Immature natural killer cell (primary cell): Measurements from ENCODE around the gene CDK1. TPM values are rescaled to one million over a fixed set of nuclear protein-coding genes. Genes with fewer than 3 reads are reported as not detected.
"Not testable (repeated sequence)": the region's sequence is repeated elsewhere in the genome, so short reads cannot be mapped to it uniquely, and the experiment has no call there.

Experiments
- DNase-seq, 3 donors: peaks; one replicate each; pipeline ENCODE4 v3.0.0; 2022; ENCODE audit warnings: mixed read lengths in 1 of 3
- H3K27ac Mint-ChIP-seq, 6 donors: one replicate each; pipeline ENCODE4 v1.8.0; 2020; ENCODE audit warnings: mixed read lengths in 6 of 6, mild to moderate bottlenecking in 5 of 6, inconsistent platforms in 4 of 6, moderate library complexity in 3 of 6
- H3K27me3 Mint-ChIP-seq, 3 donors: one replicate each; pipeline ENCODE4 v1.8.0; 2020 to 2021; ENCODE audit warnings: low read depth in 3 of 3, mild to moderate bottlenecking in 3 of 3, mixed read lengths in 3 of 3, moderate library complexity in 3 of 3, inconsistent platforms in 1 of 3
- H3K36me3 Mint-ChIP-seq, 3 donors: one replicate each; pipeline ENCODE4 v1.8.0; 2020; ENCODE audit warnings: mixed read lengths in 3 of 3, inconsistent platforms in 2 of 3, mild to moderate bottlenecking in 2 of 3
- H3K4me1 Mint-ChIP-seq, 2 donors: one replicate each; pipeline ENCODE4 v1.8.0; 2020; ENCODE audit warnings: inconsistent platforms in 2 of 2, mild to moderate bottlenecking in 2 of 2, mixed read lengths in 2 of 2, moderate library complexity in 1 of 2
- H3K4me3 Mint-ChIP-seq, 5 donors: one replicate each; pipeline ENCODE4 v1.8.0; 2020; ENCODE audit warnings: mild to moderate bottlenecking in 5 of 5, mixed read lengths in 5 of 5, inconsistent platforms in 3 of 5, moderate library complexity in 3 of 5
- H3K9me3 Mint-ChIP-seq, 6 donors: one replicate each; pipeline ENCODE4 v1.8.0; 2020; ENCODE audit warnings: mild to moderate bottlenecking in 6 of 6, mixed read lengths in 6 of 6, inconsistent platforms in 4 of 6, moderate library complexity in 3 of 6
- polyA plus RNA-seq, 3 donors: library from polyadenylated mRNA; unstranded; fragments of 300-500 nt; fragmentation: Illumina TruSeq; gene quantifications; one replicate each; pipeline ENCODE4 v1.2.3, GENCODE V29; 2021

The CDK1 gene
- polyA plus RNA-seq, 3 donors from 2014 or later = 1.1 to 8.3 (median 2.9) TPM

DNA sequence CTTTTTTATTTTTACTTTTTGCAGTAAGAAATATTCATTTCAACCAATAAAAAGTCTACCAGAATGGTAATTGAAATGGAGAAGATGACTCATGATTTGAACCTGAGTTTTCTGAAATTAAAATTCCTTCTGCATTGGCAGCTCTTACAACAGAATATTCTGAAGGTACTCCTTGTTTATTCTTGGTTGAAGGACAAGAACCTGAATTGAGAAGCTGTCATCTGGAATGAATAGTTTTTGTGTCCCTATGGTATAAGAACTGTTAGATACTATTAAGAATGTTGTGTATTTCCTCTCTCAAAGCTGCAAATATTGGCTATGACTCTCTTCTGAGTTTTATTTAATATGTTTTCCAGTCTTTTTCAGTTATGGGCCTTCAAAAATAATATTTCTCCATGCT lies 56.1 kb downstream of the CDK1 start:
- Mint-ChIP-seq H3K27ac (no peak overlapping the region), H3K4me1 (no peaks in the 10 kb centered on the region)

DNA sequence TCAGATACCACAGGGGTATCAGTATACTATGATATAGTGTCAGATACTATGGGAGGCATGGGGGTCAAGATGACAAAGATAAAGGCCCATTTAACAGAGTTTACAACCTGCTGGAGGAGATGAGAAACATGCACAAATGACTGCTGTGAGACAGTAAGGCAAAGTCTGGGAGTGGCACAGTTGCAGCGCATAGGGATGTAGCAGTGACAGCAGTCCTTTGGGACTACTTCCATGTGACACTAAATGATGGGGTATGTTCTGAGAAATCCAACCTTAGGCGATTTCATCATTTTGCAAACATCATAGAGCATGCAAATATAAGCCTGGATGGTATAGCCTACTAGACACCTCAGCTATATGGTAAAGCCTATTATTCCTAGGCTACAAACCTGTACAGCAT lies 56.8 kb downstream of the CDK1 start:
- Mint-ChIP-seq H3K4me1 (no peaks in the 10 kb centered on the region), H3K9me3 (no peaks in the 10 kb centered on the region)

More for the DNA sequence above, 56.1 kb downstream of the CDK1 start:
- H3K4me3 Mint-ChIP-seq = no peak overlapping the region
- H3K9me3 Mint-ChIP-seq = no peaks in the 10 kb centered on the region
- no peak for DNase-seq
- H3K36me3 Mint-ChIP-seq = no peaks in the 10 kb centered on the region
- H3K27me3 Mint-ChIP-seq = peaks cover 0 to 5% (median 5%) of the 10 kb centered on the region in 3 donors

DNA sequence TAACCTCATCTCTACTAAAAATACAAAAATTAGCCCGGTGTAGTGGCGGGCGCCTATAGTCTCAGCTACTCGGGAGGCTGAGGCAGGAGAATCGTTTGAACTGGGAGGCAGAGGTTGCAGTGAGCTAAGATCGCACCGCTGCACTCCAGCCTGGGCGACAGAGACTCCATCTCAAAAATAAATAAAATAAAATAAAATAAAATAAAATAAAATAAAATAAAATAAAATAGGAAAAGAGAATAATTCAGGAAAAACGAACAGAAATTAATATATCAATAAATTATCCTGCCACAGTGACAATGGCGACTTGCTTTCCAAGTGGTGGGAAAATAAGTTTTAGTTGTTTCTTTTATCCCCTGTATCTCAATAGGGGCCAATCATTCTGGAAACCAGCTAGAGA lies 62.9 kb downstream of the CDK1 start:
- not testable (repeated sequence) for H3K36me3 Mint-ChIP-seq

More for the DNA sequence above, 56.8 kb downstream of the CDK1 start:
- no peaks in the 10 kb centered on the region for H3K36me3 Mint-ChIP-seq
- H3K27ac Mint-ChIP-seq = no peak overlapping the region
- no peak for DNase-seq
- no peak overlapping the region for H3K4me3 Mint-ChIP-seq
- H3K27me3 Mint-ChIP-seq = peaks cover 0 to 5% (median 5%) of the 10 kb centered on the region in 3 donors

DNA sequence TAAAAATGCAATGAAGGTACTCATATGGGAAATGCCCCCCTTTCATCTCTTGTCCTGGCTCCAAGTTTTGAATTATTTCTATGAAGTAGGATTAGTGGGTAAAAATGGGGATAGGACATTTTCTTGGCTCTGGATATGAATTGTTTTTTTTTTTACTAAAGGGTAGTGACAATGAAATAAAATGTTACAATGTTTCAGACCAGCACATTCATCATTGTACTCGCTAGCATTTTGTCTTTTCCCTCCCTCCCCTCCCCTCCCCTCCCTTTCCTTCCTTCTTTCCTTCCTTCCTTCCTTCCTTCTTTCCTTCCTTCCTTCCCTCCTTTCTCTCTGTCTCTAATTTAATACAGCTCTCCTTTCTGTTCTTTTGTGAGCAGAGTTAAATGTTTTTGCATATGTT lies 64.4 kb downstream of the CDK1 start:
- peaks cover 0 to 2% (median 0%) of the 10 kb centered on the region in 6 donors for H3K9me3 Mint-ChIP-seq
- no peaks in the 10 kb centered on the region for H3K4me1 Mint-ChIP-seq
- H3K4me3 Mint-ChIP-seq = no peak overlapping the region
- no peaks in the 10 kb centered on the region for H3K36me3 Mint-ChIP-seq
- no peak overlapping the region for H3K27ac Mint-ChIP-seq
- H3K27me3 Mint-ChIP-seq = peaks cover 0 to 2% (median 0%) of the 10 kb centered on the region in 3 donors
- DNase-seq = no peak

More for the DNA sequence above, 62.9 kb downstream of the CDK1 start:
- H3K4me1 Mint-ChIP-seq, H3K9me3 Mint-ChIP-seq, H3K4me3 Mint-ChIP-seq, DNase-seq, H3K27ac Mint-ChIP-seq, H3K27me3 Mint-ChIP-seq: not testable (repeated sequence)

Other genes with a start within 250 kb of the CDK1 start
- under 1 TPM in 2 of 3 donors, not detected in 1; 0.04 to 0.64 TPM for gene RHOBTB1, start 165.7 kb downstream of the CDK1 start, polyA plus RNA-seq